Mucosa of descending colon (tissue), 3 donors: ENCODE results near the gene ZDHHC4. TPM values are rescaled to one million over a fixed set of nuclear protein-coding genes. Genes with fewer than 3 reads are reported as not detected.
A peak's percentile ranks its signal among the peaks of the same experiment; 100 is the strongest.

Experiments
- ATAC-seq: fragments of 200-7000 bp; cut with Tn5 transposase; one replicate; pipeline ENCODE4 v1.9.1; 2020; ENCODE audit warnings: mild to moderate bottlenecking, moderate library complexity
- DNase-seq, 3 donors: peaks; one replicate each; pipeline ENCODE4 v3.0.0-alpha.2; 2020
- H3K36me3 ChIP-seq: fragments of 200-600 bp; one replicate; pipeline ENCODE4 v1.8.0; 2021; ENCODE audit warnings: low read depth, mild to moderate bottlenecking
- H3K4me1 ChIP-seq: fragments of 200-600 bp; one replicate; pipeline ENCODE4 v1.8.0; 2021; ENCODE audit warnings: low read depth, mild to moderate bottlenecking
- H3K4me3 ChIP-seq: fragments of 200-600 bp; one replicate; pipeline ENCODE4 v1.8.0; 2021; ENCODE audit warnings: mild to moderate bottlenecking
- H3K9me3 ChIP-seq: fragments of 200-600 bp; one replicate; pipeline ENCODE4 v1.8.0; 2021; ENCODE audit warnings: mild to moderate bottlenecking
- intact Hi-C, 2 donors: fragments of 100-400 bp; cut with DNase I in 1 of 2; cut with micrococcal nuclease in 1 of 2; formaldehyde crosslinking; loops; one replicate each; pipeline versions ENCODE4 v1.11.0 to v1.11.1; 2022; cut with DNase I, micrococcal nuclease
- total RNA-seq, 3 donors: library from RNA; stranded (reverse); fragmentation: NEBNext Ultra II Directional in 2 of 3; extraction: Animal tissue kit (Norgen Biotek cat#: 25700) in 2 of 3; gene quantifications; one replicate each; pipeline versions ENCODE4 v1.2.1 to v1.2.4, GENCODE V29; 2021 to 2023
- TF ChIP-seq, protein P1 (sequence below): fragments of 200-600 bp; IDR thresholded peaks from one replicate; pipeline ENCODE4 v1.8.0; 2022; ENCODE audit warnings: antibody characterized with exemption, mild to moderate bottlenecking
- donor health status: DM: no; HTN: no; CAD: no; lungs with moderate emphysema.
- donor health status: DM: no; HTN: no; CAD: no.
- donor health status: DM: no; HTN: yes; CAD: no.

ZDHHC4 gene
- total RNA-seq, 3 donors from 2014 or later, result 40.4 to 55.9 (median 41.7) TPM

DNA sequence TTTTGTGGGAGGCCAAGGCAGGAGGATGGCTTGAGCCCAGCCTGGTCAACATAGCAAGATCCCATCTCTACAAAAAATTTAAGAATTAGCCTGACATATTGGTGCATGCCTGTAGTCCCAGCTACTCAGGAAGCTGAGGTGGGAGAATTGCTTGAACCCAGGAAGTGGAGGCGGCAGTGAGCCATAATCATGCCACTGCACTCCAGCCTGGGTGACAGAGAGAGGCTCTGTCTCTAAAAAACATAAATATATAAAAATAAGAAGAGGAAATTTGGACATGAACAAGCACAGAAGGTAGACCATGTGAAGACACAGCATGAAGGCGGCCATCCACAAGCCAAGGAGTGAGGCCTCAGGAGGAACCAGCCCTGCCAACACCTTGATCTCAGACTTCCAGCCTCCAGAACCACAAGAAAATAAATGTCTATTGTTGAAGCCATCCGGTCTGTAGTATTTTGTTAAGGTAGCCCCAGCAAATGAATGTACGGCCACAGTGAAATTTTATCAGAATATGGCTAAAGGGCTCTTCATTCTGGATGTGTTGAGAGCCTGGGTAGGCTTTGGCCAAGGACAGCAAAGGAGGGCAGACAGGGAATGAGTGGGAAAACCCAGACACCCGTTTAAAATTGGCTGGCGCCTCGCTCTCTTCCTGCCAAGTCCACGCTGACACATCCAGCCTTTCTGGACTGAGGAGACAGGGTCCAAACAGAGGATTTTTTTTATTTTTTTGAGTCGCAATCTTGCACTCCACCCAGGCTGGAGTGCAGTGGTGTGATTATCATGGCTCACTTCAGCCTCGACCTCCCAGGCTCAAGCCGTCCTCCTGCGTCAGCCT is 13.1 kb upstream of the ZDHHC4 start:
- no peaks in the 10 kb centered on the region for H3K4me1 ChIP-seq
- no peak overlapping the region for H3K4me3 ChIP-seq
- DNase-seq (peak in 1 of 3 donors; percentile 12), ATAC-seq (no peak)
- H3K36me3 ChIP-seq, result no peaks in the 10 kb centered on the region
- intact Hi-C loops, result no loop called here
- H3K9me3 ChIP-seq, result no peaks in the 10 kb centered on the region
- TF ChIP-seq, protein P1, sequence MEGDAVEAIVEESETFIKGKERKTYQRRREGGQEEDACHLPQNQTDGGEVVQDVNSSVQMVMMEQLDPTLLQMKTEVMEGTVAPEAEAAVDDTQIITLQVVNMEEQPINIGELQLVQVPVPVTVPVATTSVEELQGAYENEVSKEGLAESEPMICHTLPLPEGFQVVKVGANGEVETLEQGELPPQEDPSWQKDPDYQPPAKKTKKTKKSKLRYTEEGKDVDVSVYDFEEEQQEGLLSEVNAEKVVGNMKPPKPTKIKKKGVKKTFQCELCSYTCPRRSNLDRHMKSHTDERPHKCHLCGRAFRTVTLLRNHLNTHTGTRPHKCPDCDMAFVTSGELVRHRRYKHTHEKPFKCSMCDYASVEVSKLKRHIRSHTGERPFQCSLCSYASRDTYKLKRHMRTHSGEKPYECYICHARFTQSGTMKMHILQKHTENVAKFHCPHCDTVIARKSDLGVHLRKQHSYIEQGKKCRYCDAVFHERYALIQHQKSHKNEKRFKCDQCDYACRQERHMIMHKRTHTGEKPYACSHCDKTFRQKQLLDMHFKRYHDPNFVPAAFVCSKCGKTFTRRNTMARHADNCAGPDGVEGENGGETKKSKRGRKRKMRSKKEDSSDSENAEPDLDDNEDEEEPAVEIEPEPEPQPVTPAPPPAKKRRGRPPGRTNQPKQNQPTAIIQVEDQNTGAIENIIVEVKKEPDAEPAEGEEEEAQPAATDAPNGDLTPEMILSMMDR, result no peak

DNA sequence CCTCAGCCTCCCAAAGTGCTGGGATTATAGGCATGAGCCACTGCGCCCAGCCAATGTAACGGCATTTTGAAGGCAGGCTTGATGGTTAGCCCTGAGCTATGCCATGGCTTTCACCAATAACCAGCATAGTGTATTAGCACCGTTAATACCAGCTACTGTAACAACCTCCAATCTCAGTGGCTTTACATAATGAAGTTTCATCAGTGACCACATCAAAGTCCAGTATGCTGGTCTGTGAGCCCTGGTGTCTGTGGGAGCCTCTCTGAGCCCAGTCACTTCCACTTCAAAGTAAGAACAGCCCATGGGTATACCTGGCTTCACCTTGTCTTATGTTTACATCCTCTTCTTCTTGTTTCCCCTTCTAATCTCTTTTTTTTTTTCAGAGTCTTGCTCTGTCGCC is 11.6 kb upstream of the ZDHHC4 start:
- TF ChIP-seq, protein P1, result no peak
- intact Hi-C loops, result no loop called here
- no peak for DNase-seq

DNA sequence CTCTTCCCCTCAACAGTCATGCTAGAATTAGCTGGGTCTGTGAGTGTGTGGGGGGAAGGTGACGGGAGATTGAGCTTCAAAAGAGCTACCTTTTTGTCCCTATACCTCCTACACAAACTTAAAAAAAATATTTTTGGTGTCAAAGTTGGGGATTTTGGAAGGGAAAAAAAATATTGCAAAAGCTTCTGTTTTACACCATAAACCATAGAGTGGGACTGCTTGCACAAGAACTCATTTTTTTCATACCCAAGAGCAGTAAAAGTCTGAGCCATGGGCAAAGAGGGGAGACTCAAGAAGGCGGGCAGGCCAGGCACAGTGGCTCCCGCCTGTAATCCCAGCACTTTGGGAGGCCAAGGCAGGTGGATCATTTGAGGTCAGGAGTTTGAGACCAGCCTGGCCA is 9.4 kb upstream of the ZDHHC4 start:
- intact Hi-C loops, result no loop called here
- Histone ChIP-seq H3K36me3 (no peaks in the 10 kb centered on the region), H3K9me3 (no peaks in the 10 kb centered on the region), H3K4me1 (no peaks in the 10 kb centered on the region), H3K4me3 (no peak overlapping the region)
- DNase-seq (no peak), ATAC-seq (no peak)
- TF ChIP-seq, protein P1, result no peak

More for the DNA sequence above, 11.6 kb upstream of the ZDHHC4 start:
- no peaks in the 10 kb centered on the region for H3K9me3 ChIP-seq
- no peak overlapping the region for H3K4me3 ChIP-seq
- H3K4me1 ChIP-seq, result no peaks in the 10 kb centered on the region
- H3K36me3 ChIP-seq, result no peaks in the 10 kb centered on the region
- ATAC-seq, result no peak

DNA sequence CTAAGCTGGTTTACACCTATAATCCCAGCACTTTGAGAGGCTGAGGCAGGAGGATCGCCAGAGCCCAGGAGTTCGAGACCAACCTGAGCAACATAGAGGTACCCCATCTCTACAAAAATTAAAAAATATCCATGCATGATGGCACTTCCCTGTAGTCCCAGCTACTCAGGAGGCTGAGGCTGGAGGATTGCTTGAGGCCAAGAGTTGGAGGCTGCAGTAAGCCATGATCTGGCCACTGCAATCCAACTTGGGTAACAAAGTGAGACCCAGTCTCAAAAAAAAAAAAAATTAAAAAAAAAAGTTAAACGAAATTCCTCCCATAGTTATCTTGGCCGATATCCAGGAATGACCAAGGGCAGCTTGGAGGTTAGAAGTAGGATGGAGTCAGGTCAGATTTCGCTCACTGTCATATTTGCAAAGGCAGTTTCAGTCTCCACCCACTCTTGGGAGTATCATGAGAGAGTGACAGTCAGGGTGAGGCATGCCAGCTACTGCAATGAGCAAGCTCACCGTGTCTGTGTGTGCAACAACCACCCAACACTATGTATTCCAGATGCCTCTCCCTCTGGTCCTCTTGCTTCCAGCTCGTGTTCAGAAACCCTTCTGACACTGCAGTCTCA is 6.0 kb upstream of the ZDHHC4 start:
- H3K4me3 ChIP-seq, result no peak overlapping the region
- TF ChIP-seq, protein P1, result no peak
- H3K9me3 ChIP-seq, result no peaks in the 10 kb centered on the region
- no peak for ATAC-seq
- no peaks in the 10 kb centered on the region for H3K4me1 ChIP-seq
- H3K36me3 ChIP-seq, result no peaks in the 10 kb centered on the region
- no peak for DNase-seq
- intact Hi-C loops, result no loop called here

DNA sequence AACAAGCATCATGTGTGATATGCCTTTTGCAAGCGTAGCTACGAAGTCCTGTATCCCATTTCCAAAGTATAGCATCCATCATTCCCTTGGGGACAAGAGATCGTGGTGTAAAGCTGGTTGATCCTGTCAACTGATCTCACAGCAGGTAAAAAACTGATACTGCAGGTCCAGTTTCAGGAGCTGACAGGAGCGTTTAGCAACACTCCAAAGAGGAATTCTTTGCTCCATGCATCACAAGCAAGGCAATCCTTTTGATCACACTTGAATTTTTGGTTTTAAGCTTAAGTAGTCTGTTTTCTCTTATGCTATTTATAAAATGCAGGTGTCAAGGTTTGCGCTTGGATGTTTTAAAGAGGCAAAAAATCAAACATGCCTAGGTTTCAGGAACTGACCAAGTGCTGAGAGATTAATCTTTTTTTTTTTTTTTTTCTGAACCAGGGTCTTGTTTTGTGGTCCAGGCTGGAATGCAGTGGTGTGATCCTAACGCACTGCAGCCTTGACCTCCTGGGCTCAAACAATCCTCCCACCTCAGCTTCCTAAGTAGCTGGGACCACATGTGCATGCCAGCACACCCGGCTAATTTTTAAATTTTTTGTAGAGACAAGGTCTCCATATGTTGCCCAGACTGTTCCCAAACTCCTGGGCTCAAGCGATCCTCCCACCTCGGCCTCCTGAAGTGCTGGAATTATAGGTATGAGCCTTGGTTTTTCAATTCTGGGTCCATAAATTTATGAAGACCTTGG is 1.8 kb upstream of the ZDHHC4 start:
- no peak for ATAC-seq
- H3K4me3 ChIP-seq, result no peak overlapping the region
- intact Hi-C loops, result no loop called here

More for the DNA sequence above, 1.8 kb upstream of the ZDHHC4 start:
- Histone ChIP-seq H3K4me1 (peaks cover 4% of the 10 kb centered on the region), H3K9me3 (no peaks in the 10 kb centered on the region), H3K36me3 (no peaks in the 10 kb centered on the region)
- TF ChIP-seq, protein P1, result no peak
- DNase-seq, result no peak
